ENCODE measurements around the gene TMEM150C.

TMEM150C gene

DNA sequence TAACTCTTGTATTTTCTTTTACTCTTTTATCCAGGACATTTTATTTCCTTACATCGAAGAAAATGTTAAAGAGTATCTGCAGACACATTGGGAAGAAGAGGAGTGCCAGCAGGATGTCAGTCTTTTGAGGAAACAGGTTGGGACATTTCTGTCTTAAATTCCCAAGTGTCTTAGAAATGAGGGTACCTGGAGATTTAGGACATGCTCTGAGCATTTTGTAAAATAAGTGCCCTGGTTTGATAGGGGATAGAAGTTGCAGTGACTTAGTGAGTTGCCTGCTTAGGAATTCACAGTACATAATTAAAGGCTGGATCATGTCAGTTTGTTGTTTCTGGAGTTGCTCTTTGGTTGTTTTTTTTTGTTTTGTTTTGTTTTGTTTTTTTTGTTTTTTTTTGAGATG lies 113.9 kb downstream of the TMEM150C start:
- H3K36me3 ChIP-seq = peaks cover 18% of the 10 kb centered on the region
- TF ChIP-seq, protein P1, sequence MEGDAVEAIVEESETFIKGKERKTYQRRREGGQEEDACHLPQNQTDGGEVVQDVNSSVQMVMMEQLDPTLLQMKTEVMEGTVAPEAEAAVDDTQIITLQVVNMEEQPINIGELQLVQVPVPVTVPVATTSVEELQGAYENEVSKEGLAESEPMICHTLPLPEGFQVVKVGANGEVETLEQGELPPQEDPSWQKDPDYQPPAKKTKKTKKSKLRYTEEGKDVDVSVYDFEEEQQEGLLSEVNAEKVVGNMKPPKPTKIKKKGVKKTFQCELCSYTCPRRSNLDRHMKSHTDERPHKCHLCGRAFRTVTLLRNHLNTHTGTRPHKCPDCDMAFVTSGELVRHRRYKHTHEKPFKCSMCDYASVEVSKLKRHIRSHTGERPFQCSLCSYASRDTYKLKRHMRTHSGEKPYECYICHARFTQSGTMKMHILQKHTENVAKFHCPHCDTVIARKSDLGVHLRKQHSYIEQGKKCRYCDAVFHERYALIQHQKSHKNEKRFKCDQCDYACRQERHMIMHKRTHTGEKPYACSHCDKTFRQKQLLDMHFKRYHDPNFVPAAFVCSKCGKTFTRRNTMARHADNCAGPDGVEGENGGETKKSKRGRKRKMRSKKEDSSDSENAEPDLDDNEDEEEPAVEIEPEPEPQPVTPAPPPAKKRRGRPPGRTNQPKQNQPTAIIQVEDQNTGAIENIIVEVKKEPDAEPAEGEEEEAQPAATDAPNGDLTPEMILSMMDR (IDR thresholded peaks at IDR 0.05) = no peak
- no peaks in the 10 kb centered on the region for H3K4me1 ChIP-seq (ENCODE audit: control insufficient read depth in 1 of 2, insufficient read depth in 1 of 2, low read depth in 1 of 2, low read length in 1 of 2)
- no peak overlapping the region for H3K4me3 ChIP-seq (ENCODE audit: low read depth in 1 of 2, low read length in 1 of 2)
- H3K9me3 ChIP-seq = no peaks in the 10 kb centered on the region
- no peaks in the 10 kb centered on the region for H3K27me3 ChIP-seq
- no peak overlapping the region for H3K27ac ChIP-seq

DNA sequence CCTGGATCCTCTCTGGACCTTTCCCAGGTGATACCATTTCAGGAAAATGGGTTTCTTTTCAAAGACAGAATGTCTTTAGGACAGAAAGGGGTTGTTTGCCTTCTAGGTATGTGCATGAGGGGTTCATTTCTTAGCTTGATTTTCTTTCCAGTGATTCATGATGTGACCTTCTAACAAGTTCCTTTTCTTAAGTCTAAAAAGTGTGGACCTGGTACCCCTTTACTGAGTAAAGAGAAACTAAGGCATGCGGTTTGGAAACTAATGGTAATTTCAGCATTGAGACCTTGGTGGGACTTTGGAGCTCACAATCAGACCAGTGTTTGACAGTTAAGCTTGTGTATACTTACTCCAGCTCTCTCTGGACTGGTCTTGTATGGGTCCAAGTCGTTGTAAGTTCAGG lies 122.7 kb downstream of the TMEM150C start:
- no peak overlapping the region for H3K4me3 ChIP-seq (ENCODE audit: low read depth in 1 of 2, low read length in 1 of 2)

DNA sequence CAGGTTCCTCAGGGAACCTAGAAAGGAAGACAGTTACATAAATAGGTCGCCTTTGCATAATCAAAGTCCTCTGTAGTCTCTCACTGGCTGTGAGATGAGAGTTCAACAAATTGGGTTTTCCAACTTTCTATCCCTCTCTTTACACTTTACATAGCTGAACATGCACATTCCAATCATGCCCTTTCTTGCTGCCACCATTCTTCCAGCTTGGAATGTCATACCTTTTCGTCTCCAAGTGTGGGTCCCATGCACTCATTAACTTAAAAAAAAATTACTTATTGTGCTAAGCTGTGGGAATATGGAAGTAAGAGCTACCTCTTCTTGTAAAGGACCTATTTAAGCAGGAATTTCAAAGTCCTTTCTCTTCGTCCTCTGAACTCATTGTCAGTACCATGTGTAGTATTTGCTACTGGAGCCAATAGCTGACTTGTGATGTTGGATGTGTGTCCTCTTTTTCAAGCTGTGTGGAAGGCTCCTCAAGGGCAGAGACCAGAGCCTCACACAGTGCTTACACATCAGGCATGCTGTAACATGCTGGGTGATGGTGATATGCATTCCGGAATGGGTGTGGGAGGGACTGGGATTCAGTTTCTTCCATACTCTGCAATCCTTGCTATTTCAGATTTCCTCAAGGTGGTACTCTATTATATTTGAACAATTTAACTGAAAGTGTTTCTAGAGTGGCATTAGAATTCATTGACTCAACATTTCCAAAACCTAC lies 124.3 kb downstream of the TMEM150C start:
- TF ChIP-seq, protein P1 (IDR thresholded peaks at IDR 0.05) = no peak
- H3K27me3 ChIP-seq = no peaks in the 10 kb centered on the region
- no peak overlapping the region for H3K4me3 ChIP-seq (ENCODE audit: low read depth in 1 of 2, low read length in 1 of 2)
- peaks cover 5 to 6% of the 10 kb centered on the region in 2 experiments for H3K4me1 ChIP-seq (ENCODE audit: control insufficient read depth in 1 of 2, insufficient read depth in 1 of 2, low read depth in 1 of 2, low read length in 1 of 2)
- H3K27ac ChIP-seq = no peak overlapping the region
- no peaks in the 10 kb centered on the region for H3K9me3 ChIP-seq
- H3K36me3 ChIP-seq = no peaks in the 10 kb centered on the region

More for the DNA sequence above, 122.7 kb downstream of the TMEM150C start:
- no peak overlapping the region for H3K27ac ChIP-seq
- no peaks in the 10 kb centered on the region for H3K9me3 ChIP-seq
- no peaks in the 10 kb centered on the region for H3K36me3 ChIP-seq
- TF ChIP-seq, protein P1 (IDR thresholded peaks at IDR 0.05) = no peak
- H3K4me1 ChIP-seq (ENCODE audit: control insufficient read depth in 1 of 2, insufficient read depth in 1 of 2, low read depth in 1 of 2, low read length in 1 of 2) = peaks cover 0 to 6% of the 10 kb centered on the region in 2 experiments
- no peaks in the 10 kb centered on the region for H3K27me3 ChIP-seq

DNA sequence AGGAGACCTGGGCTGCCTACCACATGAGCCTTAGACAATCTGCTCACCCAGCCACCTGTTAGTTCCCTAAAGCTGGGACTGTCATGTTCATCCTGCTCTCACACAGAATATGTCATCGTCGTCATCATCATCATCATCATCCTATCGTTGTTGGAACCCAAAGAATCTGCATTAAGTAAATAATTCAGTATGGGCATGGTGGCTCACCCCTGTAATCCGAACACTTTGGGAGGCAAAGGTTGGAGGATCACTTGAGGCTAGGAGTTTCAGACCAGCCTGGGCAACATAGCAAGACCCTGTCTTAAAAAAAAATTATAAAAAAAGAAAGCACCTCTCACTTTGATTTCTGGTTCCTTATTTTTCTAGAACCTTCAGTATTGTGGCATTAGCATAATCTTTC lies 125.0 kb downstream of the TMEM150C start:
- TF ChIP-seq, protein P1 (IDR thresholded peaks at IDR 0.05) = no peak
- Histone ChIP-seq H3K4me1 (ENCODE audit: control insufficient read depth in 1 of 2, insufficient read depth in 1 of 2, low read depth in 1 of 2, low read length in 1 of 2) (peaks cover 6% of the 10 kb centered on the region in 2 experiments), H3K9me3 (no peaks in the 10 kb centered on the region), H3K27ac (no peak overlapping the region), H3K36me3 (no peaks in the 10 kb centered on the region), H3K27me3 (no peaks in the 10 kb centered on the region), H3K4me3 (ENCODE audit: low read depth in 1 of 2, low read length in 1 of 2) (no peak overlapping the region)

DNA sequence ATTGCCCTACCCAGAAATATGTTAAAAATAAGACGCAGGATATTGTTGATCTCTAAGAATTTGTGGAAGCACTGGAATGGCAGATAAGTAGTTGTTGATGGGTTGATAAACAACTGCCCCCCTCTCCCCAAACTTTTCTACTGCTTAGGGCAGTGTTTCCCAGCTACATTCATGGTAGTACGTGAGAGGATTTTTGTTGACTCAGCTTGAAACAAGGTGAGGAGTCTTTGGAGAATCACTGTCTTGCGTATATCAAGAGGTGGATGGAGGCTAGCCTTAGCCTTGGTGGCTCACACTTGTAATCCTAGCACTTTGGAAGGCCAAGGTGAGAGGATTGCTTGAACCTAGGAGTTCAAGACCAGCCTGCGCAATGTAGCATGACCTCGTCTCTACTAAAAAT lies 125.7 kb downstream of the TMEM150C start:
- no peaks in the 10 kb centered on the region for H3K36me3 ChIP-seq
- H3K4me1 ChIP-seq (ENCODE audit: control insufficient read depth in 1 of 2, insufficient read depth in 1 of 2, low read depth in 1 of 2, low read length in 1 of 2) = peaks cover 10 to 11% of the 10 kb centered on the region in 2 experiments
- H3K4me3 ChIP-seq (ENCODE audit: low read depth in 1 of 2, low read length in 1 of 2) = no peak overlapping the region
- H3K27ac ChIP-seq = no peak overlapping the region
- TF ChIP-seq, protein P1 (IDR thresholded peaks at IDR 0.05) = no peak
- no peaks in the 10 kb centered on the region for H3K9me3 ChIP-seq
- H3K27me3 ChIP-seq = no peaks in the 10 kb centered on the region

Data from neutrophil (primary cell).